GM18517 (cell line): ENCODE measurements around the gene IFT52.
"Not testable (repeated sequence)": the region's sequence is repeated elsewhere in the genome, so short reads cannot be mapped to it uniquely, and the experiment has no call there.

Experiments
- ATAC-seq: cut with Tn5 transposase; IDR thresholded peaks from one replicate; pipeline ENCODE4 v1.9.1; 2021; ENCODE audit warnings: mild to moderate bottlenecking, moderate library complexity; ENCODE audit not compliant: unreplicated experiment

IFT52 gene

GRCh38 chr20:43642548-43642947 is 51.8 kb downstream of the IFT52 start:
- ATAC-seq, result no peak

GRCh38 chr20:43650997-43651525 is 60.3 kb downstream of the IFT52 start:
- ATAC-seq, result no peak

- not testable (repeated sequence) for ATAC-seq
These were observed 61.0 kb downstream of the IFT52 start for GRCh38 chr20:43651650-43652184.

GRCh38 chr20:43653966-43654365 is 63.2 kb downstream of the IFT52 start:
- ATAC-seq, result no peak

DNA sequence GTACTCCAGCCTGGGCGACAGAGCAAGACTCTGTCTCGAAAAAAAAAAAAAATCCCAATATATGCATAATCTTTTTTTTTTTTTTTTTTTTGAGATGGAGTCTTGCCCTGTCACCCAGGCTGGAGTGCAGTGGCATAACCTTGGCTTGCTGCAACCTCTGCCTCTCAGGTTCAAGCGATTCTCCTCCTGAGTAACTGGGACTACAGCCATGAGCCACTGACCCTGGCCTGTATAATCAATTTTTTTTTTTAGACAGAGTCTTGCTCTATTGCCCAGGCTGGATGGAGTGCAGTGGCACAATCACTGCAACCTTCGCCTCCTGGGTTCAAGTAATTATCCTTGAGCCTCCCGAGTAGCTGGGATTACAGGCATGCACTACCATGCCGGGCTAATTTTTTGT is 64.4 kb downstream of the IFT52 start:
- ATAC-seq, result not testable (repeated sequence)

DNA sequence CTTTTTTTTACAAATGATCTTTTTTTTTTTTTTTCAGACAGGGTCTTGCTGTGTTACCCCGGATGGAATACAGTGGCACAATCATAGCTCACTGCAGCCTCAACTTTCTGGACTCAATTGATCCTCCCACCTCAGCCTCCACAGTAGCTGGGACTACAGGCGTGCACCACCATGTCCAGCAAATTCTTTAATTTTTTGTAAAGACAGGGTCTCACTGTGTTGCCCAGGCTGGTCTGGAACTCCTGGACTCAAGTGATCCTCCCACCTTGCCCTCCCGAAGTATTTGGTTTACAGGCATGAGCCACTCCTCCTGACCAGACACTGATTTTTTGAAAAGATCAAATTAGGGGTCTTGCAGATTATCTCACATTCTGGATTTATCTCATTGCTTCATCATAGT is 65.2 kb downstream of the IFT52 start:
- no peak for ATAC-seq

- peak; percentile 24 for ATAC-seq
These were observed 67.5 kb downstream of the IFT52 start for GRCh38 chr20:43658069-43658722.

- ATAC-seq, result no peak
These were observed 68.1 kb downstream of the IFT52 start for GRCh38 chr20:43658723-43659419.

DNA sequence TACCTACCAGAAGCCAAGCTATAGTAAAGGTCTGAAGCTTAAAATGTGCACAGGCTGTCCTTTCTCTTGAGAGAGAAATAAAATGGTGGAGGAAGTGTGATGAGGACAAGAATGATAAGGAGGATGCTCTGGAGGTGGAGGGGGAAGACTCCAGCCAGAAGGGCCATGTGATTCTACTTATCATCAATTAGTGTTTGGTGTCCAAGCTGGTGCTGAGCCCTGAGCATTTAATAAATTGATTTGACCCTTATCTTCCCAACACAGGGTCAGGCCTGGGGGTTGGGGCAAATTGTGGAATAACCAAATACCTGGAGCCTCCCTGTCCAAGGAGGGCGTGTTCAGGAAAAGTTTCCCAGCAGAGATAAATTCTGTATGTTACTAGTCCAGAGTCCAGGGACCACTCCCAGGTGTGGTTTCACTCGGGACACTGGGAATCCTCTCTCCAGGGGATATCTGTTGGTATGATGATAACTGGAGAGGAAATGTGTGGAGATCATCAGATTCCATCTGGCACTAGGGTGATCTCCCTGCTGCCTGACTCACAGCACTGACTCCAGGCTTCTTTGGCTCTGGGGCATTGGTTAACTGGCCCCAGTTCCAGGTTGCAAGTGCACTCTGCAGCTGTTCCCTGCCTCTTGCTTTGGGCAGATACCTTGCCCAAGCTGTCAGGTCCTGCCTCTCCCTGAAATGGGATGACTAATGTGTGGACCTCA is 72.4 kb downstream of the IFT52 start:
- ATAC-seq, result no peak

DNA sequence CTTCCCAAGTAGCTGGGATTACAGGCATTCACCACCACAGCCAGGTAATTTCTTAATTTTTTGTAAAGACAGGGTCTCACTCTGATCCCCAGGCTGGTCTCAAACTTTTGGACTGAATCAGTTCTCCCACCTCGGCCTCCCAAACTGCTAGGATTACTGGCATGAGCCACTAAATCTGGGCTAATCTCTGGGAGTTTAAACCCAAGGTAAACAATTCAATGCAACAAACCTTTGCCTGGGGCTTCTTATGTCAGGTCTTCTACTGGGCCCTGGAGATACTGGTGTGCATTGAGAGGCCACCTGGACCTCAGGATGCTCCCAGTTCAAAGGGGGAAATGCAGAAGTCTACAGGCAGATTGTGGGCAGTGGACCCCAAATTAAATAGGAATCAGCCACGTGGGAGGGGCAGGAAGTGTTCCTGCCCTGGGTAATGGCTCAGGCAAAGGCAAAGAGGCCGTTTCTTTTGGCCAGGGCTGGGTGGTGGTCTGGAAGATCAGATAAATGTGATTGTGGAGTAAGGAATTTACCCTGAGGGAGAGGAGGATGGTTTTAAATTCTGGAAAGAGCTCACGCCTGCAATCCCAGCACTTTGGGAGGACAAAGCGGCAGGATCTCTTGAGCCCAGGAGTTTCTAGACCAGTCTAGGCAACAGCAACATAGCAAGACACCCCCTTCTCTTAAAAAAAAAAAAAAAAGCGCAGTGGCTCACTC is 74.9 kb downstream of the IFT52 start:
- ATAC-seq, result no peak

- peak; percentile 47 for ATAC-seq
These were observed 75.9 kb downstream of the IFT52 start, which contains the start of gene MYBL2 for GRCh38 chr20:43666376-43667328. MYBL2 (plus strand) TSS chr20:43667114; CDS start chr20:43667284, 170 bp downstream.

DNA sequence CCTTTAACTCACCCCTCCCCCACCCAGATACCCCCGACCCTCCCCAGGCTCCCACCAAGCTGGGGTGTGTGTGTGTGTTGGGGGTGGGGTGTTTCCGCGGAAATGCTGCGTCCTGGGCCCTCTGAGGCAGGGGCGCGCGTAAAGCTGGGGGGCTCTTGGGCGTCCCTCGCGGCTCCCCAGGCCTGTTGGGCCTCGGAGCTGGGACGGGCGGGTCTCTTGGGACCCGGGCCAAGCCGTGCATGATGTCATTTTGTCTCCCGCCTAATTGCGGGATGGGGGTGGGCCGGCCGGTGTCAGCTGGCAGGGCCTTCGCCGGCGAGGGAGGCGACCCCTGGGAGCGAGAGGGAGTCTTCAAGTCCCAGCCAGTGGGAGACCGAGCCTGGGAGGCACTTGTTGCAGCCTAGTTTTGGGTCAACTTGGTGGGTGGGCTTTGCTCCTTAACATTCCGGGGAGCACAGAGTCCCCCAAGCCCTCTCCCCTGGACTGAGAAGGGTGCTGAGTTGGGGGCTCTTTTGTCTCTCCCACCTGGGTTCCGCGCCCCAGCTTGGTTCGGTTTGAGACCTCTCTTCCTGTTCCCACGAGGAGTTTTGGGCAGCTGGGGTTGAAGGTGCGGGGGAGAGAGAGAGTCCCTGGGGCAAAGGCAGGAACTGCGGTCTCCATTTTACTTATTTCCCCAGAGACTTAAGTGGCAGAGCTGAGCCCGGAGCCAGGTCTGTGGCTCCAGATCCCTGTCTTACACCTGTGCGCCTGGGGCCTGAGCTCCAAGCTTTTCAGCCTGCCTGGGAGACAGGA is 76.8 kb downstream of the IFT52 start:
- ATAC-seq, result peak; percentile 37

GRCh38 chr20:43669332-43669731 is 78.6 kb downstream of the IFT52 start:
- ATAC-seq, result no peak

DNA sequence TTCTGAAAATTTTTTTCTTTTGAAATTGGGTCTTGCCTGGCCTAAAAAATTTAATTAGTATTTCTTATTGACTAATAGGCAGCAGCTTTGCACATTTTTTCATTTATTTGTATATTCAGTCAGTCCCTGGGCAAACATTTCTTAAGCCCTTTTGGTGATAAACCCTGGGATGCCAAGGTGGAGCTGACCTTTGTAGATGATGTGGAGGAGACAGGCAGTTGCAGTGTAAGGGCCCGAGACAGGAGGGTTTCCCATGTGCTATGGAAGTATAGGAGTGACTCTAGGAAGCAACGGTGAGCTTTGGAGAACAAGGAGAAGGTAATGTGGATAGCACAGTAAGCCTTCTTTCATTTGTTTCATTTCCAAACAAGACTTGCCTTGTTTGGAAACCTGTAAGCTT is 79.7 kb downstream of the IFT52 start:
- ATAC-seq, result no peak

- no peak for ATAC-seq
These were observed 85.6 kb downstream of the IFT52 start for GRCh38 chr20:43676368-43676767.

- ATAC-seq, result no peak
These were observed 90.2 kb downstream of the IFT52 start for GRCh38 chr20:43680981-43681380.

DNA sequence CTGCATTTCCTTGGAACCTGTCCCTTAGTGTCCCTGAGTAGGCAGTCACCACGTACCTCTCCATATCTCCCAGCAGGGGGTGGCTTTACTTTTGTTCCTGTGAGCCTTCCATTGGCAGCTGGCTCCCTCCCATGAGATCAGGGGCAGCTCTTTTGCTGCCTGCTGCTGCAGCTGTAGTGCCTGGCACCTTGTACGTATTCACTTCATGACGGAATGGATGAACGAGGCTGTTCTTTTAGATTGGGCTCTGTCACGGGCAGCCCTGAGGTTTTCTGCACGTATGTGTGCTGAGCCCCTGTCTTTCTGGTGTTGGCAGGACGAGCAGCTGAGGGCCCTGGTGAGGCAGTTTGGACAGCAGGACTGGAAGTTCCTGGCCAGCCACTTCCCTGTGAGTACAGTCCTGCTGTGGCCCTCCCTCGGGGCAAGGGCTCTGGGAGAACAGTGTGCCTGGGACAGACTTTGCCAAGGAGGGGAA is 90.8 kb downstream of the IFT52 start:
- peak; percentile 14 for ATAC-seq

GRCh38 chr20:43681991-43682410 is 91.3 kb downstream of the IFT52 start:
- peak; percentile 93 for ATAC-seq

GRCh38 chr20:43682446-43682845 is 91.7 kb downstream of the IFT52 start:
- ATAC-seq, result peak; percentile 16
